HEK293T (cell line): ENCODE data around the gene FJX1.

ENCODE experiments used
- ELF4 ChIP-seq: fragments of 450-650 bp; IDR thresholded peaks from 2 replicates; pipeline ENCODE4 v1.6.1; 2017; ENCODE audit warnings: antibody characterized with exemption
- FOXA1 ChIP-seq: fragments of 450-650 bp; IDR thresholded peaks from 2 replicates; pipeline ENCODE4 v1.6.1; 2016; ENCODE audit warnings: mild to moderate bottlenecking
- FOXM1 ChIP-seq: fragments of 450-650 bp; IDR thresholded peaks from 2 replicates; pipeline ENCODE4 v1.6.1; 2017; ENCODE audit warnings: mild to moderate bottlenecking, borderline replicate concordance
- LEF1 ChIP-seq: fragments of 450-650 bp; IDR thresholded peaks from 2 replicates; pipeline ENCODE4 v1.6.1; 2017; ENCODE audit warnings: mild to moderate bottlenecking, borderline replicate concordance
- NFRKB ChIP-seq: fragments of 450-650 bp; IDR thresholded peaks from 2 replicates; pipeline ENCODE4 v1.6.1; 2016; ENCODE audit warnings: mild to moderate bottlenecking, moderate library complexity
- SP1 ChIP-seq: fragments of 450-650 bp; IDR thresholded peaks from 2 replicates; pipeline ENCODE4 v1.6.1; 2017
- TARDBP ChIP-seq: fragments of 450-650 bp; IDR thresholded peaks from 2 replicates; pipeline ENCODE4 v1.6.1; 2016

DNA sequence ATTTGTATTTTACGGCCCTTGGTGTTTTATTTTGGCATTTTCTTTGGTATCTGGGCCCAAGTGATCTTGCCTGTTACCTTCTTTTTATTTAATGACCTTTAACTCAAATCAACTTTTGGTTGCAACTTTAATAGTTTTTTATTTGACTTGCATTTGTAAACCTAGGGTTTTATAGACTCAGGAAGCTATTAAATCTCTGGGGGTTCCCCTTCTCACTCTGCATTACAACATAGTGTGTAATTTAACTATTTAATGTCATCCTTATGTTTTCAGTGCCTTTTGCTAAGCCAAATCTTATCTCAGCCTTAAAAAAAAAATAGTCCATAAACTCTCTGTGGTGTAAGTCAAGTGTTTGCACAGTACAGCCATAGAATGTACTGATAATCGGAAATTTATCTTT, 3.4 kb downstream of the FJX1 start:
- TF ChIP-seq TARDBP (no peak), SP1 (no peak), FOXM1 (no peak), LEF1 (no peak), FOXA1 (no peak), NFRKB (no peak), ELF4 (no peak)
